Vagina (tissue), 2 donors: ENCODE data around the gene CPA3.

ENCODE experiments used
- POLR2A ChIP-seq, 2 donors: fragments of 450-650 bp; IDR thresholded peaks; one replicate each; pipeline ENCODE4 v1.6.1; 2017; ENCODE audit warnings: antibody characterized with exemption in 2 of 2, mild to moderate bottlenecking in 2 of 2, moderate library complexity in 2 of 2
- POLR2AphosphoS5 ChIP-seq, 2 donors: sonication (generic); formaldehyde crosslinking; IDR thresholded peaks; one replicate each; pipeline ENCODE4 v1.9.0; 2017; ENCODE audit warnings: antibody characterized with exemption in 2 of 2, mild to moderate bottlenecking in 2 of 2, low read depth in 1 of 2; ENCODE audit not compliant: insufficient read depth in 1 of 2
- TF ChIP-seq, protein P1 (sequence below), 3 experiments: fragments of 450-650 bp in 2 of 3; fragments of 200-600 bp in 1 of 3; sonication (generic) in 1 of 3; IDR thresholded peaks; one replicate each; pipeline ENCODE4 v1.5.1; 2017 to 2019; ENCODE audit warnings: antibody characterized with exemption in 3 of 3, mild to moderate bottlenecking in 2 of 3, moderate library complexity in 2 of 3

DNA sequence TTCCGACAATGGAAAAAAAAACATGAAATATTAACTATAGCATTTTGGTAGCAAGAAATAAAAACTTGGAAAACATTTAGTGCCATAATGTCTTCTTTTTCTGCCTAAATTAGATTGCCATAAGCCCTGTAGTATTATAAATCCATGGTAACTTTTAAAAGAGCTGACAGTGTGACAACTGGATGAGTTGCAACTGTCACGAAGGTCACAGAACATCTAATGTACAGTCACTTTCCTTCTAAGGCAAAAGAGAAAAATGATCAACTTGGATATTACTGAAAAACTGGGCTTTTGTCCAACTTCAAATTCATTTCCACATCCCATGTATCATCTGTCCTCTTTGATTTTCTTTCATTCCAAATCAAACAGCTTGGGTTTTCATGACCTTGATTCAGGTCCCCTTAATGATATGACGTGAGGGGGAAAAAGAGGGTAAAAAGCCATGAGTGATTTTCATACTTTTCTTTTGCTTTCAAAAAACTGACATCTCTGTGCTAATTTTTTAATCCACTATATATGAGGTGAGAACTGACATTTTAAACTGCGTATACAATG lies 36.9 kb upstream of the CPA3 start:
- TF ChIP-seq, protein P1, sequence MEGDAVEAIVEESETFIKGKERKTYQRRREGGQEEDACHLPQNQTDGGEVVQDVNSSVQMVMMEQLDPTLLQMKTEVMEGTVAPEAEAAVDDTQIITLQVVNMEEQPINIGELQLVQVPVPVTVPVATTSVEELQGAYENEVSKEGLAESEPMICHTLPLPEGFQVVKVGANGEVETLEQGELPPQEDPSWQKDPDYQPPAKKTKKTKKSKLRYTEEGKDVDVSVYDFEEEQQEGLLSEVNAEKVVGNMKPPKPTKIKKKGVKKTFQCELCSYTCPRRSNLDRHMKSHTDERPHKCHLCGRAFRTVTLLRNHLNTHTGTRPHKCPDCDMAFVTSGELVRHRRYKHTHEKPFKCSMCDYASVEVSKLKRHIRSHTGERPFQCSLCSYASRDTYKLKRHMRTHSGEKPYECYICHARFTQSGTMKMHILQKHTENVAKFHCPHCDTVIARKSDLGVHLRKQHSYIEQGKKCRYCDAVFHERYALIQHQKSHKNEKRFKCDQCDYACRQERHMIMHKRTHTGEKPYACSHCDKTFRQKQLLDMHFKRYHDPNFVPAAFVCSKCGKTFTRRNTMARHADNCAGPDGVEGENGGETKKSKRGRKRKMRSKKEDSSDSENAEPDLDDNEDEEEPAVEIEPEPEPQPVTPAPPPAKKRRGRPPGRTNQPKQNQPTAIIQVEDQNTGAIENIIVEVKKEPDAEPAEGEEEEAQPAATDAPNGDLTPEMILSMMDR (IDR thresholded peaks at IDR 0.05) = no peak
- TF ChIP-seq POLR2A (IDR thresholded peaks at IDR 0.05) = no peak
- TF ChIP-seq POLR2AphosphoS5 (IDR thresholded peaks at IDR 0.05; ENCODE audit: insufficient read depth in 1 of 2, low read depth in 1 of 2) = no peak
